SJCRH30 (cell line): ENCODE measurements around the gene RRAD. TPM values are rescaled to one million over a fixed set of nuclear protein-coding genes. Genes with fewer than 3 reads are reported as not detected.

Experiments
- DNase-seq, 2 experiments: peaks; one replicate each; pipeline ENCODE4 v3.0.0-alpha.2; 2015 to 2020
- H3K27ac ChIP-seq: fragments of 250-450 bp; sonication (Bioruptor Pico); 2 replicates; pipeline ENCODE4 v1.5.1; 2020; ENCODE audit warnings: mild to moderate bottlenecking, moderate library complexity
- H3K27me3 ChIP-seq: fragments of 250-450 bp; sonication (Bioruptor Pico); 2 replicates; pipeline ENCODE4 v1.5.1; 2020; ENCODE audit warnings: mild to moderate bottlenecking, moderate library complexity
- H3K36me3 ChIP-seq: fragments of 250-450 bp; sonication (Bioruptor Pico); 2 replicates; pipeline ENCODE4 v1.5.1; 2020; ENCODE audit warnings: mild to moderate bottlenecking, moderate library complexity
- H3K4me1 ChIP-seq: fragments of 250-450 bp; sonication (Bioruptor Pico); 2 replicates; pipeline ENCODE4 v1.5.1; 2020; ENCODE audit warnings: mild to moderate bottlenecking, moderate library complexity
- H3K4me3 ChIP-seq: fragments of 250-450 bp; sonication (Bioruptor Pico); 2 replicates; pipeline ENCODE4 v1.5.1; 2020; ENCODE audit warnings: mild to moderate bottlenecking, moderate library complexity
- H3K9me3 ChIP-seq: fragments of 250-450 bp; sonication (Bioruptor Pico); replicated peaks from 2 replicates; pipeline ENCODE4 v1.5.1; 2020; ENCODE audit warnings: mild to moderate bottlenecking, moderate library complexity
- total RNA-seq: library from RNA; depleted of rRNA; stranded (reverse); fragments of >200 nt; shearing (Covaris generic); gene quantifications from 2 replicates; pipeline ENCODE4 v1.2.3, GENCODE V29; 2014

The RRAD gene
- total RNA-seq, 1 experiment from 2014 or later = 0.49 TPM

- no peak for DNase-seq
- Histone ChIP-seq H3K9me3 (no peaks in the 10 kb centered on the region), H3K4me3 (no peak overlapping the region), H3K4me1 (peaks cover 15% of the 10 kb centered on the region; the same call in 1 of the 2 replicates), H3K36me3 (no peaks in the 10 kb centered on the region), H3K27ac (no peak overlapping the region), H3K27me3 (no peaks in the 10 kb centered on the region)
Measured at GRCh38 chr16:66906916-66907836, 18.2 kb downstream of the RRAD start.

- H3K4me1 ChIP-seq = peaks cover 15% of the 10 kb centered on the region; the same call in 1 of the 2 replicates
- no peaks in the 10 kb centered on the region for H3K36me3 ChIP-seq
- no peaks in the 10 kb centered on the region for H3K9me3 ChIP-seq
- H3K4me3 ChIP-seq = no peak overlapping the region
- no peak overlapping the region for H3K27ac ChIP-seq
- H3K27me3 ChIP-seq = no peaks in the 10 kb centered on the region
- DNase-seq = peak; percentile 59 to 69
Measured at GRCh38 chr16:66905633-66906539, 19.4 kb downstream of the RRAD start.

- no peak overlapping the region for H3K4me3 ChIP-seq
- H3K27me3 ChIP-seq = no peaks in the 10 kb centered on the region
- peaks cover 23% of the 10 kb centered on the region for H3K4me1 ChIP-seq
- no peak overlapping the region for H3K27ac ChIP-seq
- no peaks in the 10 kb centered on the region for H3K36me3 ChIP-seq
- no peak for DNase-seq
- no peaks in the 10 kb centered on the region for H3K9me3 ChIP-seq
Measured at GRCh38 chr16:66904846-66905632, 20.3 kb downstream of the RRAD start.

GRCh38 chr16:66904428-66904845 lies 20.9 kb downstream of the RRAD start:
- Histone ChIP-seq H3K36me3 (no peaks in the 10 kb centered on the region), H3K27ac (no peak overlapping the region), H3K4me1 (peaks cover 29% of the 10 kb centered on the region), H3K27me3 (no peaks in the 10 kb centered on the region), H3K4me3 (no peak overlapping the region), H3K9me3 (no peaks in the 10 kb centered on the region)
- no peak for DNase-seq

DNA sequence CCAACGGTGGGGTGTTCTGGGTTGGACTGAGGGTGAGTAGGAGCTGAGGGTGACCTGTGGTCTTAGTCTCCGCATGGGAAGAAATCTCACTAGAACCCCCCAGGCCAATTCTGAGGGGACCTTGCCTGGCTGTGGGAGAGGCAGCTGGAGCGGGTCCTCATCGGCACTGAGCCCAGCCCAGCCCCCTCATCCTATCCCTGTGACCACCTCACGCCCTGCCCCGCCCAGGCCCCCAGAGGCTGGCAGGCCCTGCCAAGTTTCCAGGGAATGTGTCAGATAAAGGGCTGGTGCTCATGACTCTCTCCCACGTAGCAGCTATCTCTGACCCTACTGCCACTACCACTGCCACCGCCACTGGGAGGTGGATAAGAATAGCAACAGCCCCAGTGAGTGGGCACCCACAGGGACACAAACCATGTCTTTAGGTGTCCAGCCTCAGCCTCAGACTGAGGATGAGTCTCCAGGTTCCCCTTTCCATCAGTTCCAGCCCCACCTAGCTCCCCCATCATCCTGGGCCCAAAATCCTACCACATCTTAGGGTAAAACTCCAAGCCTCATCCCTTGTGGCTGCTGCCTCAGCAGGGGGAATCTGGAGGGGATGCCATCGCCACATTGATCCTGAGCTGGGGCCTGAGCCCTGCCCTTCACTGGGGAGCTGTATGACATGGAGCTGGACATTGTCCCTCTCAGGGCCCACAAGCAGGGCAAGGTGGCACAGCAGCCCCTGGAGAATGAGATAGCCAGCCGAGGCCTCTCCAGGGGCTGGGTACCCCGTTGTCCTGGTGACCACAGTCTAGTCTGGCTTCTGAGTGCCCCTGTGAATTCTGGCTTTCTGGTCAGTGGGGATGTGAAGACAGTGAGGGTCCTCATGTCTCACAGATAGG lies 21.5 kb downstream of the RRAD start:
- Histone ChIP-seq H3K4me3 (no peak overlapping the region), H3K27ac (no peak overlapping the region), H3K9me3 (no peaks in the 10 kb centered on the region), H3K4me1 (peaks cover 29% of the 10 kb centered on the region), H3K36me3 (no peaks in the 10 kb centered on the region), H3K27me3 (no peaks in the 10 kb centered on the region)
- DNase-seq = no peak

DNA sequence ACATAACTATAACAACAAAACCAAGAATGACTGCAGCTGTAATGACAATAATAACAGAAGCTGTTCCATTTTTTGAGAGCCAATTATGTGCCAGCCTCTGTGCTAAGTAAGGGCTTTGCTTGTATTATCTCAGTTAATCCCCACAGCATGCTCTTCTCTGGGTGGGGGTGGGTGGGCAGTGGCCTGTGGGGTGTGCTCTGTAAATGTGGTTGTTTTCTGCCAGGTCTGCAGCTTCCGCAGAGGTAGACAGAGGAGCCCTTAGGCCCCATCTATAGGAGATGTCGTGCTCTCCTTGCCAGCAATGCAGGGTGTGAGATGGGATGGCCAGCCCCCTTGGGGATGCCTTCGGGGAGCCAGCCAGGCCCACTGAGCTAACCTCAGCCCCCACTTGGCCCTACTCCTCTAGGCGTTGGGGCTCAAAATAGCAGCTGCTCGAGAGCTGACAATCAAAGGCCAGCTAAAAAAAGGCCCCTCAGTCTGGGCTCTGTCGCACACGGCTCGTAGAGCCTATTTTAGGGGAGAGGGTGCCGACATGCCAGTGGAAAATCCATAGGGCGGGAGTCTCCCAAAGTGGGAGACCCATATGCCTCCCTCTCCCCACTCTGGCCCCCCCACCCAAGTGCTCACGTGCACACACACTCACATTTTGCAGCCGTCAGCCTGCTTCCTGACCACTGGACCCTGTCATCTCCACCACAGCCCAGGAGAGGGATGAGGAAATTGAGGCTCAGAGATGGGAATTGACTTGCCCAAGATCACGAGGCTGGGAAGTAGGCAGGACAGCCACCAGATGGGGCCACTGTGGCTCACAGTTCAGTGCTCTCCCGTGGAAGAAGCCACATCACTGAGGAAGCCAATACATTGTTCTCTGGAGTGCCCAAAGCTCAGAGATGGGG lies 22.4 kb downstream of the RRAD start:
- Histone ChIP-seq H3K9me3 (no peaks in the 10 kb centered on the region), H3K27me3 (no peaks in the 10 kb centered on the region), H3K4me3 (no peak overlapping the region), H3K4me1 (peaks cover 29% of the 10 kb centered on the region), H3K36me3 (no peaks in the 10 kb centered on the region), H3K27ac (no peak overlapping the region)
- DNase-seq = peak; percentile 50 to 56

DNA sequence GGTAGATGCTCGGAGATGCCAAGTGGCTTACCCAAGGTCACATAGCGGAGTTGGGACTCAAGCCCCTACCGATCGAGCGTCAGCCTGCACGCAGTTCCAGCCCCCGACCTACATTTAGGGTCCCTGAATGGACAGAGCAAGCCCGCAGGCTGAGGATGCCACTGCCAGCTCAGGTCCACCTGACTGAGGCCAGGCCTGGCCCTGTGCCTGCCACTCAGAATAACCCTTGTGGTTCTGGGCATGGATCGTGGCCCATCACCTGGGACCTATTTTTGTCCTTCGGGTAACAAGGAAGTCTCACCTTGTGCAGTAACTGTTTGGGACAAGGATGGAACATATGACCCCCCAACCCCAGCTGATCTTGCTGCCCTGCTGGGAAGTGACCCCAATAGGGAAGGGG lies 23.7 kb downstream of the RRAD start:
- no peaks in the 10 kb centered on the region for H3K27me3 ChIP-seq
- H3K27ac ChIP-seq = no peak overlapping the region
- peaks cover 29% of the 10 kb centered on the region for H3K4me1 ChIP-seq
- H3K4me3 ChIP-seq = no peak overlapping the region
- H3K9me3 ChIP-seq = no peaks in the 10 kb centered on the region
- no peak for DNase-seq
- H3K36me3 ChIP-seq = no peaks in the 10 kb centered on the region

DNA sequence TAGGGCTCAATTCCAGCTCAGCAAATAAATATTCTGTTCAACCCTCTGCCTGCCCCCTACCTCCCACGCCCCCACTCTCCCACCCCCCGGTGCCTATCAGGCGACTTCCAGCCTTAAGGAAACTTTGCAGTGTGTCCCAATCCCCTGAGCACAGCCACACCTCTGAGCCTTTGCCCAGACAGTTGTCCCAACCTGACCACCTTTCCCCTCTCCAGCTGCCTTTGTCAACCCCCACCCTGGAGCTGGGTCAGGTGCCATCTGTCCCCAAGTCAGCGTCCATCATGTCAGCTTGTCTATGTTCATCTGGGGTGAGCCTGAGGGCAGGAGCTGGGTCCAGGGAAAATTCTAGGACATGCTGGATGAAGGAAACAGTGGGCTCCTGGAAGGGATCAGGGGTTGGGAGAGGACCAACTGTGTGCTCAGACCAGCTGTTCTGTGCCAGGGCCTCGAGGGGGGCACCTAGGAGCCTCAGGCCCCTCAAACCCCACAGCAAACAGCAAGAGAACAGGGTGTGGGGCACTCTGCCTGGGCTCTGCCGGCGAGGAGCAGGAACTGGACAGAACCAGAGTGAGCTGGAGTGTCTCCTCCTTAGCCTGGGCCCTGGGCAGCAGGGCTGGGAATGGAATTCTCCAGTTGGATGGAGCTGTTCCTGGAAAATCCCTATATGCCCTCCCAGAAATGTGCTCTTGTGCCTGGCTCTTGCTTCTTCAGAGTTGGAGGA lies 24.5 kb downstream of the RRAD start:
- Histone ChIP-seq H3K36me3 (no peaks in the 10 kb centered on the region), H3K9me3 (no peaks in the 10 kb centered on the region), H3K4me1 (peaks cover 29% of the 10 kb centered on the region), H3K27ac (no peak overlapping the region), H3K4me3 (no peak overlapping the region), H3K27me3 (peaks cover 1% of the 10 kb centered on the region; the same call in 1 of the 2 replicates)
- no peak for DNase-seq

DNA sequence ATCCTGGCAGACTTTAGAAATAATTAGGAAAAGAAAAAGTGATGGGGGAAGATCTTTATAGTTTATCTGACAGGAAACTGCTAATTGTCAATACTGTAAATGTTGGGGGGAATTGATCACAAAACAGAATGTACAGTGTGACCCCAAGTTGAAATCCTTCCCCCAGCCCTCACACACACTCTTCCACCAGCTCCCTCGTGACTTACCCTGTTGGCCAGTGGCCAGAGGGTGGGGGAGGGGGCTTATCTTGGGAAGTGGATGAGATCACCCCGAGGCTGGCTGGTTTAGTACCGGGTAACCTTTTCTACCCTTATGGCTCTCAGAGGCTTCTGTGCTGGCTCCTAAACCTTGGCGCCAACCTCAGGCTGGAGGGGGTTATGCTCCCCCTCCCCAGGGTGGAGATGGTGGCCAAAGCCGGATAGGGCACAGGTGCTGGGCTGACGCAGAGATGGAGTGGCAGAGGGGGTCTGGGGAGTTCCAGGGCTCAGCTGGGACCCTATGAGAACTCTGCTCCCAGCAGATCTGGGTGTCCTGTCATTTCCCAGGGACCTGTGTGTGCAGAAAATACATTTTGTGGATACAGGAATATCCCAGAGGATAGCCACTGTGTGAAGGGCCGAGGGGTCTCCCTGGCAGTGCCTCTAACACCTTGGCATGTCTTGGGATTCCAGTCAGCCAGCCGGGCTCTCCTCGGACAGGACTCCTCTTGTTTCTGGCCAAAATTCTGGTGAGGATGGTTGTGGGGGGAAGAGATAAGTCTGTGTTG lies 25.2 kb downstream of the RRAD start:
- Histone ChIP-seq H3K27me3 (peaks cover 4% of the 10 kb centered on the region; the same call in 1 of the 2 replicates), H3K4me3 (no peak overlapping the region), H3K36me3 (no peaks in the 10 kb centered on the region), H3K27ac (no peak overlapping the region), H3K9me3 (no peaks in the 10 kb centered on the region), H3K4me1 (peaks cover 23% of the 10 kb centered on the region)
- peak; percentile 86 to 88 for DNase-seq

DNA sequence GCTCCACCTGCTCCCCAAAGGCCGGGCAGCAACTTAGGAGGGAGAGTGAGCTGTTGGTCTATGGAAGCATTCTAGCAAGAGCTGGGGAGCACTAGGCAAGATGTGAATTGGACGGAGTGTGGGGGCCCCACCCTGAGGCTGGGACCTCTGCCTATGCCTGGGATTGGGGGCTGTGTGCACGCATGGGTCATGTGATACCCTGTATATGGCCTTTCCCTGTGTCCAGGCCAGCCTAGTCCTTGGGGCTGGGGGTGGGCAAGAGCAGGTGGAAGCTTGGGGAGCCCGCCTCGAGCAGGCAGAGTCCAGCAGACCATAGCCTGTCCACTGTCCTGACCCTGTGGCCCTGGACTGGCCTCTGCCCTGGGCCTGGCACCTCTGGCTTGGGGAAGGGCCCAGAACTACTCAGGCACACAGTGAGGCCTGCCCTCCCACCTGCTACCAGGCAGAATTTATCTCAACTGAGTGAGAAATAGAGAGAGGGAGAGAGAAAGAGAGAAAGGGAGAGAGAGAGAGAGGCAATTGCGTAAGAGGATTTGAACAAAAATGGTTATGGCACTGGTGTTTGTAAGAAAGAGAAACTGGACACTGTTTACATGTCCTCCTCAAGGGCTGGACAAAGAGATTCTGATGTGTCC lies 25.9 kb downstream of the RRAD start:
- H3K4me3 ChIP-seq = no peak overlapping the region
- H3K27me3 ChIP-seq = peaks cover 4% of the 10 kb centered on the region; the same call in 1 of the 2 replicates
- H3K9me3 ChIP-seq = no peaks in the 10 kb centered on the region
- no peak for DNase-seq
- no peaks in the 10 kb centered on the region for H3K36me3 ChIP-seq
- H3K4me1 ChIP-seq = peaks cover 18% of the 10 kb centered on the region
- no peak overlapping the region for H3K27ac ChIP-seq

DNA sequence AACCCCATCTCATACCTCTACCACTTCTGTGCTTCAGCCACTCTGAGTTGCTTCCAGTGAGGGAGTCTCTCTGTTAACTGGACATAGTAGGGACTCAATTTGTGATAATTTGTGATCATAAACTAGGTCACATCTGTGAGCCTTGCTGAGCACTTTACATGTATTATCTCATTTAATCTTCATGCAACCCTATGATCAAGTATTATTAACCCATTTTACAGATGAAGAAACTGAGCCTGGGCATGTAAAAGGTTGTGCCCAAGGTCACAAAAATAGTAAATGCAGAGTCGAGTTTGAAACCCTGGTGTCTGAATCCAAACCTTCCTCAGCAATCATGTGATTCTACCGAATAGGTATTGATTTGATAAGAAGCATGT lies 26.4 kb downstream of the RRAD start:
- H3K4me3 ChIP-seq = no peak overlapping the region
- H3K9me3 ChIP-seq = no peaks in the 10 kb centered on the region
- no peaks in the 10 kb centered on the region for H3K36me3 ChIP-seq
- peaks cover 18% of the 10 kb centered on the region for H3K4me1 ChIP-seq
- H3K27me3 ChIP-seq = peaks cover 4% of the 10 kb centered on the region; the same call in 1 of the 2 replicates
- no peak for DNase-seq
- H3K27ac ChIP-seq = no peak overlapping the region
